SK-N-SH (cell line): Measurements from ENCODE around the gene ANKEF1. TPM values are rescaled to one million over a fixed set of nuclear protein-coding genes. Genes with fewer than 3 reads are reported as not detected.
A peak's percentile ranks its signal among the peaks of the same experiment; 100 is the strongest.

Experiments used
- CTCF ChIA-PET: fragments of 300-600, 350-600 bp; formaldehyde crosslinking; extraction: SDS; loops from one replicate; lab custom pipeline; 2021; lab: Yijun Ruan, JAX
- POLR2A ChIA-PET: fragments of 350-600 bp; sonication (Branson Sonifier 250); formaldehyde crosslinking; extraction: SDS; loops from one replicate; lab custom pipeline; 2020; ENCODE audit warnings: antibody characterized with exemption, inconsistent platforms; lab: Yijun Ruan, JAX
- DNase-seq: peaks from one replicate; pipeline ENCODE4 v3.0.0; 2012
- H2AFZ ChIP-seq: fragments of 200-600 bp; sonication (generic); 2 replicates; pipeline ENCODE4 v1.8.1; 2016; ENCODE audit warnings: antibody characterized with exemption, mild to moderate bottlenecking, low read depth
- H3F3A ChIP-seq: fragments of 200-600 bp; sonication (generic); replicated peaks from 2 replicates; pipeline ENCODE3; 2016; ENCODE audit warnings: antibody characterized with exemption, mild to moderate bottlenecking; ENCODE audit not compliant: insufficient read depth
- H3K27ac ChIP-seq, 2 experiments: fragments of 200-500 bp in 1 of 2; fragments of 200-600 bp in 1 of 2; sonication (Bioruptor generic) in 1 of 2; sonication (generic), shearing (Covaris generic) in 1 of 2; 2 replicates each; pipeline versions ENCODE4 v1.5.1 to v1.6.1; 2014 to 2016; ENCODE audit warnings: low read depth in 2 of 2, inconsistent platforms in 1 of 2, low read length in 1 of 2, mild to moderate bottlenecking in 1 of 2, mixed read lengths in 1 of 2
- H3K27me3 ChIP-seq: fragments of 200-600 bp; sonication (generic), shearing (Covaris generic); 2 replicates; pipeline ENCODE4 v1.6.1; 2016; ENCODE audit warnings: mixed run types; ENCODE audit not compliant: insufficient read depth
- H3K36me3 ChIP-seq, 2 experiments: fragments of 200-500 bp in 1 of 2; fragments of 200-600 bp in 1 of 2; sonication (Bioruptor generic) in 1 of 2; sonication (generic) in 1 of 2; replicated peaks in 1 of 2; 2 replicates each; pipeline versions ENCODE3 to v1.5.1; 2014 to 2016; ENCODE audit warnings: low read length in 1 of 2, mild to moderate bottlenecking in 1 of 2; ENCODE audit not compliant: insufficient read depth in 2 of 2, control insufficient read depth in 1 of 2
- H3K4me1 ChIP-seq, 2 experiments: fragments of 200-500 bp in 1 of 2; fragments of 200-600 bp in 1 of 2; sonication (Bioruptor generic) in 1 of 2; sonication (generic), shearing (Covaris generic) in 1 of 2; 2 replicates each; pipeline versions ENCODE4 v1.5.1 to v1.6.1; 2014 to 2016; ENCODE audit warnings: low read depth in 1 of 2, low read length in 1 of 2, mixed run types in 1 of 2; ENCODE audit not compliant: insufficient read depth in 2 of 2, control insufficient read depth in 1 of 2
- H3K4me2 ChIP-seq: fragments of 200-600 bp; sonication (generic), shearing (Covaris generic); 2 replicates; pipeline ENCODE4 v1.6.1; 2017; ENCODE audit warnings: mixed run types
- H3K4me3 ChIP-seq, 2 experiments: fragments of 200-500 bp in 1 of 2; fragments of 200-600 bp in 1 of 2; sonication (Bioruptor generic) in 1 of 2; sonication (generic), shearing (Covaris generic) in 1 of 2; 2 replicates each; pipeline versions ENCODE4 v1.5.1 to v1.8.1; 2014 to 2016; ENCODE audit warnings: low read depth in 2 of 2, inconsistent platforms in 1 of 2, low read length in 1 of 2, mild to moderate bottlenecking in 1 of 2, mixed read lengths in 1 of 2, moderate library complexity in 1 of 2
- H3K79me2 ChIP-seq: fragments of 200-600 bp; sonication (generic); 2 replicates; pipeline ENCODE4 v1.8.1; 2017; ENCODE audit warnings: mild to moderate bottlenecking; ENCODE audit not compliant: insufficient read depth
- H3K9ac ChIP-seq: fragments of 200-600 bp; sonication (generic); 2 replicates; pipeline ENCODE4 v1.6.1; 2017; ENCODE audit warnings: mixed run types
- H3K9me2 ChIP-seq: fragments of 200-600 bp; sonication (generic); 2 replicates; pipeline ENCODE4 v1.6.1; 2017; ENCODE audit warnings: mixed run types
- H3K9me3 ChIP-seq: fragments of 200-600 bp; sonication (generic); 2 replicates; pipeline ENCODE4 v1.6.1; 2017; ENCODE audit warnings: mixed run types, mild to moderate bottlenecking, moderate library complexity
- H4K20me1 ChIP-seq: fragments of 200-600 bp; sonication (generic); 2 replicates; pipeline ENCODE4 v1.6.1; 2017; ENCODE audit warnings: mild to moderate bottlenecking, mixed run types; ENCODE audit not compliant: insufficient read depth
- CHD2 ChIP-seq: fragments of 150-350 bp; IDR thresholded peaks from 2 replicates; pipeline ENCODE4 v1.6.1; 2018; ENCODE audit warnings: low read length; ENCODE audit not compliant: partially characterized antibody
- GABPA ChIP-seq: IDR thresholded peaks from 2 replicates; pipeline ENCODE4 v1.4.0; 2012; ENCODE audit warnings: low read depth, mild to moderate bottlenecking
- MXI1 ChIP-seq: IDR thresholded peaks from 2 replicates; pipeline ENCODE4 v1.6.1; 2012; ENCODE audit warnings: mild to moderate bottlenecking, low read depth, low read length, improper control_type of control experiment
- NRF1 ChIP-seq: IDR thresholded peaks from 2 replicates; pipeline ENCODE4 v1.6.1; 2012; ENCODE audit warnings: low read depth, mild to moderate bottlenecking, low read length
- POLR2AphosphoS5 ChIP-seq: IDR thresholded peaks from 2 replicates; pipeline ENCODE4 v1.6.1; 2012; ENCODE audit warnings: low read depth, low read length
- RAD21 ChIP-seq: IDR thresholded peaks from 2 replicates; pipeline ENCODE4 v1.6.1; 2012; ENCODE audit warnings: mild to moderate bottlenecking, low read length
- RCOR1 ChIP-seq: fragments of 150-350 bp; IDR thresholded peaks from 2 replicates; pipeline ENCODE4 v1.6.1; 2017; ENCODE audit warnings: antibody characterized with exemption, low read length
- RFX5 ChIP-seq: IDR thresholded peaks from 2 replicates; pipeline ENCODE4 v1.6.1; 2012; ENCODE audit warnings: mild to moderate bottlenecking, improper control_type of control experiment, low read length
- RXRA ChIP-seq: IDR thresholded peaks from 2 replicates; pipeline ENCODE4 v1.4.0; 2012; ENCODE audit warnings: low read depth, mild to moderate bottlenecking, borderline replicate concordance
- SMC3 ChIP-seq: IDR thresholded peaks from 2 replicates; pipeline ENCODE4 v1.6.1; 2012; ENCODE audit warnings: low read depth, low read length, improper control_type of control experiment
- TAF1 ChIP-seq: IDR thresholded peaks from 2 replicates; pipeline ENCODE4 v1.6.1; 2012; ENCODE audit warnings: low read depth, mild to moderate bottlenecking, low read length, moderate library complexity, borderline replicate concordance
- TCF12 ChIP-seq: IDR thresholded peaks from 2 replicates; pipeline ENCODE4 v1.4.0; 2012
- YY1 ChIP-seq: IDR thresholded peaks from 2 replicates; pipeline ENCODE4 v1.4.0; 2012; ENCODE audit warnings: low read depth, mild to moderate bottlenecking
- WGBS: methylation state at CpG from one replicate; pipeline ENCODE4 v1.1.6; 2017; ENCODE audit warnings: low lambda C conversion rate; 5-methylcytosine and 5-hydroxymethylcytosine counted together
- polyA plus RNA-seq, 3 experiments: library from polyadenylated mRNA; depleted of rRNA; stranded (reverse); fragments of >200 nt; gene quantifications; 2 replicates each; pipeline ENCODE4 v1.2.3, GENCODE V29; 2012
- TF ChIP-seq, protein P1 (sequence below): IDR thresholded peaks from 2 replicates; pipeline ENCODE4; 2012
- TF ChIP-seq, protein P2 (sequence below): fragments of 200-600 bp; sonication (generic); IDR thresholded peaks from 2 replicates; pipeline ENCODE4 v1.6.1; 2017; ENCODE audit warnings: antibody characterized with exemption, mild to moderate bottlenecking, moderate library complexity

ANKEF1 gene
- polyA plus RNA-seq, 1 of the 3 experiments (the other 2 are of a cell fraction) = 2.3 TPM

DNA sequence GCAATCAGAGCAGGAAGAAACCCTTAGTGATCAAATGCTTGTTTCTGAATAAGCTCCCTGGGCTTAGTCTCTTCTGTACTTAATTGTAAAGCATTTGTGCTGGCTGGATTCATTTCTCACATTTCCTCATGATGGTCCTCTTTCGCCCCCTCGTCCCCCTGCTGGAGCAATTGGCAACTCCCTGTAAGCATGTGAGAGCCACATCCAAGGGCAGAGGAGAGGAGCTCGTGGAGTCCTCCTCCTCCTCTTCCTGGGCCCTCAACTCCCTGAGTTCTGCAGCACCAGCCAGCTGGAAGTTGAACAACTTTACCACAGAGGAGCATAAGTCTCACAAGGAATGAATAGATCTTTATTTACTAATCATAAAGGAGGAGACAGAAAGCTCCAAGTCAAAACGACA, 12.6 kb downstream of the ANKEF1 start:
- POLR2A ChIA-PET = no interaction called here
- 76% methylated on average over 4 of the region's 4 CpGs for WGBS
- H2AFZ ChIP-seq = no peak overlapping the region

DNA sequence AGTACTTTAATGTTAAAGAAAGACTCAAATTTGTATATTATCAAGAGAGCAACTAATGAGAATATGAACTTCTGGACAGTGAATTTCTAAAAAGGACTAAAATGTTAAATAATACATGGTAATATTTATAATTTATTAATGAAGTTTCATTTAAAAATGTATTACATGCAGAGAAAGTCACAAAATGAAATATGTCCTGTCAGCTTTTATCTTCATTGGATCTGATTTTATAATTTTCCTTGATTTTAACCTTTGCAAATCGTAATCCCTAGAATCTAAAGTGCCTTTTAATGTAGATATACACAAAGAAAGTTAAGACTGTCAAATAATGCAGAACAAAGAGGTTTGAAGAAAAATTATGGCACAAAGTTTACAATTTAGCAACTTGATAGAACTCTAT, 16.4 kb downstream of the ANKEF1 start:
- no peaks in the 10 kb centered on the region for H3F3A ChIP-seq
- no peak overlapping the region for H3K4me2 ChIP-seq
- H3K9ac ChIP-seq = no peak overlapping the region
- no peaks in the 10 kb centered on the region for H3K9me3 ChIP-seq
- ChIA-PET CTCF (interaction anchor here (2.4 kb wide), 1 partner anchor 39 kb away, joined by 14 read pairs; no protein-coding TSS in a partner anchor), POLR2A (no interaction called here)
- DNase-seq = no peak
- no peaks in the 10 kb centered on the region for H3K27me3 ChIP-seq
- H3K79me2 ChIP-seq = no peaks in the 10 kb centered on the region
- no peak for TF ChIP-seq NRF1
- no peak for TF ChIP-seq RXRA
- TF ChIP-seq RCOR1 = no peak
- no peak for TF ChIP-seq CHD2
- no peak for TF ChIP-seq TCF12
- peaks cover 9 to 13% of the 10 kb centered on the region in 2 experiments for H3K36me3 ChIP-seq
- no peak overlapping the region for H3K4me3 ChIP-seq
- no peaks in the 10 kb centered on the region for H4K20me1 ChIP-seq
- no peaks in the 10 kb centered on the region for H3K9me2 ChIP-seq
- H3K4me1 ChIP-seq = no peaks in the 10 kb centered on the region
- no peak overlapping the region for H2AFZ ChIP-seq
- no peak overlapping the region for H3K27ac ChIP-seq
- 44% methylated on average over 1 of the region's 1 CpG for WGBS

More for the DNA sequence above, 12.6 kb downstream of the ANKEF1 start:
- no peaks in the 10 kb centered on the region for H3K27me3 ChIP-seq
- no peak overlapping the region for H3K4me2 ChIP-seq
- DNase-seq = peak; percentile 27
- H3K9me3 ChIP-seq = no peaks in the 10 kb centered on the region
- no peaks in the 10 kb centered on the region for H3F3A ChIP-seq
- H3K4me3 ChIP-seq = no peak overlapping the region
- H3K9me2 ChIP-seq = no peaks in the 10 kb centered on the region
- CTCF ChIA-PET = interaction anchor here (0.6 to 2.0 kb wide), 11 partner anchors 9 to 236 kb away, joined by 3 to 6 read pairs (median 3); no protein-coding TSS in a partner anchor
- H3K27ac ChIP-seq = no peak overlapping the region
- H3K9ac ChIP-seq = no peak overlapping the region
- H4K20me1 ChIP-seq = no peaks in the 10 kb centered on the region
- peaks cover 4 to 18% of the 10 kb centered on the region in 2 experiments for H3K36me3 ChIP-seq
- TF ChIP-seq, protein P1, sequence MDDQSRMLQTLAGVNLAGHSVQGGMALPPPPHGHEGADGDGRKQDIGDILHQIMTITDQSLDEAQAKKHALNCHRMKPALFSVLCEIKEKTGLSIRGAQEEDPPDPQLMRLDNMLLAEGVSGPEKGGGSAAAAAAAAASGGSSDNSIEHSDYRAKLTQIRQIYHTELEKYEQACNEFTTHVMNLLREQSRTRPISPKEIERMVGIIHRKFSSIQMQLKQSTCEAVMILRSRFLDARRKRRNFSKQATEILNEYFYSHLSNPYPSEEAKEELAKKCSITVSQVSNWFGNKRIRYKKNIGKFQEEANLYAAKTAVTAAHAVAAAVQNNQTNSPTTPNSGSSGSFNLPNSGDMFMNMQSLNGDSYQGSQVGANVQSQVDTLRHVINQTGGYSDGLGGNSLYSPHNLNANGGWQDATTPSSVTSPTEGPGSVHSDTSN = no peak
- no peak for TF ChIP-seq RXRA
- TF ChIP-seq, protein P2, sequence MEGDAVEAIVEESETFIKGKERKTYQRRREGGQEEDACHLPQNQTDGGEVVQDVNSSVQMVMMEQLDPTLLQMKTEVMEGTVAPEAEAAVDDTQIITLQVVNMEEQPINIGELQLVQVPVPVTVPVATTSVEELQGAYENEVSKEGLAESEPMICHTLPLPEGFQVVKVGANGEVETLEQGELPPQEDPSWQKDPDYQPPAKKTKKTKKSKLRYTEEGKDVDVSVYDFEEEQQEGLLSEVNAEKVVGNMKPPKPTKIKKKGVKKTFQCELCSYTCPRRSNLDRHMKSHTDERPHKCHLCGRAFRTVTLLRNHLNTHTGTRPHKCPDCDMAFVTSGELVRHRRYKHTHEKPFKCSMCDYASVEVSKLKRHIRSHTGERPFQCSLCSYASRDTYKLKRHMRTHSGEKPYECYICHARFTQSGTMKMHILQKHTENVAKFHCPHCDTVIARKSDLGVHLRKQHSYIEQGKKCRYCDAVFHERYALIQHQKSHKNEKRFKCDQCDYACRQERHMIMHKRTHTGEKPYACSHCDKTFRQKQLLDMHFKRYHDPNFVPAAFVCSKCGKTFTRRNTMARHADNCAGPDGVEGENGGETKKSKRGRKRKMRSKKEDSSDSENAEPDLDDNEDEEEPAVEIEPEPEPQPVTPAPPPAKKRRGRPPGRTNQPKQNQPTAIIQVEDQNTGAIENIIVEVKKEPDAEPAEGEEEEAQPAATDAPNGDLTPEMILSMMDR = peak; percentile 37; the same call in 1 of the 2 replicates
- peak; percentile 16; the same call in 1 of the 2 replicates for TF ChIP-seq SMC3
- no peak for TF ChIP-seq CHD2
- TF ChIP-seq YY1 = no peak
- no peak for TF ChIP-seq MXI1
- TF ChIP-seq RAD21 = peak; percentile 6; the same call in 1 of the 2 replicates
- TF ChIP-seq RFX5 = no peak
- TF ChIP-seq POLR2AphosphoS5 = no peak
- TF ChIP-seq TAF1 = no peak
- TF ChIP-seq GABPA = no peak
- TF ChIP-seq, all 33 proteins: peak for 3
- H3K79me2 ChIP-seq = no peaks in the 10 kb centered on the region
- no peaks in the 10 kb centered on the region for H3K4me1 ChIP-seq
